ENCODE data around the gene SLC15A3.

- no peak for TF ChIP-seq POLR2A (IDR thresholded peaks at IDR 0.05)
- TF ChIP-seq CTCF (IDR thresholded peaks at IDR 0.05 in 8 of 11, conservative IDR thresholded peaks at IDR 0.05 in 3 of 11), result no peak
- no peak for TF ChIP-seq POLR2AphosphoS5 (IDR thresholded peaks at IDR 0.05)
Measured at GRCh38 chr11:61000426-61000825, 48.5 kb upstream of the SLC15A3 start.
